EL (cell line): ENCODE data around the gene FCRL4.
A peak's percentile ranks its signal among the peaks of the same experiment; 100 is the strongest.

Experiments
- DNase-seq: peaks from one replicate; pipeline ENCODE4 v3.0.0-alpha.2; 2016

The FCRL4 gene

DNA sequence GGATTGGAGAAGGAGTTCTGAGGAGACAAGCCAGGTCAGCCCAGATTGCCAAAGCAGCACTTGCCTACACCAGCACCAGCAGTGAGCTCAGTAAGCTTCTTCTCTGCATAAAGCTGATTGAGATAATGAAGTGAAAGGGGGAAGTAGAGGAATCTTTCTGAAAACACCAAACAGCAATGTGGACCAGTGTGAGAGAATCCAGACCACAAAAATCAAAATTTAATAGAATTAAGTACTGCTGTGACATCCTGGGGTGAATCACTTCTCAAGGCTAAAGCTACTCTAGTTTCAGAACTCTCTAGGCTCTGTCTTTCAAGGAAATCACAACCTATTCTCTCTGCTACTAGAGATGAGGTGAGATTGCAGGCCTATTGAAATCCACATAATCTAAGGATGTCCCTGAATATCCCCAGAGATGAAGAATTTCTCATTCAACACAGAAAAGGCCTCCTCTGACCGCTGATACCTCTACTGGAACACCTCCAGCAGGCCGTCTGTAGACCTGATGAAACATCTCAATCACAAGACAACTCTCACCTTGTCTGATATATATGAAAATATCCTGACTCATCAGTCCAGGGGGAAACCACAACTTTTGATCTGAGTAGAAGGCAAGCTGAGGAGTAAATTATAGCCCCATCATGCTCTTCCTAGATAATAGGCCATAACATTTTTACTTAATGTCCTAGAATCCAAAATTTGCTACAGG, at the start of gene FCRL4:
TSS of gene FCRL4 (minus strand) at position 127 of the 709 bp plus-strand sequence. CDS start 141 bp downstream, outside the sequence.
- DNase-seq, result no peak

DNA sequence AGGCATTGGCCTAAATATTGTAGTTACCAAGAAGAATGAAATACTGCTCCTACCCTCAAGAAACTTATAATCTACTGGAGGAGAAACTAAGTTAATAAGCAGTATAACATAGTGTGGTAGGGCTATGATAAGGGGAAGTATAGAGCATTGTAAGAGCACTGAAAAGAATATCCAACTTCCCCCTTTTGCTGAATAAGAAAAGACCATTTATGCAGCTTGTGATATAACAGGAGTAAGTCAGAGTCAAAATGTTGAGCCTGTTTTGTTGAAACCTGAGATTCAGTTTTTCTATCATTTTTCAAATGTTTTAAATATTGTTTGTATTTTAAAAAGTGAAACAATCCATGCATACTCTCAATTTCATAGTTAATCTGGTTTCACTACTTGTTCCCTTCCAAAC, 48.3 kb upstream of the FCRL4 start:
- no peak for DNase-seq

DNA sequence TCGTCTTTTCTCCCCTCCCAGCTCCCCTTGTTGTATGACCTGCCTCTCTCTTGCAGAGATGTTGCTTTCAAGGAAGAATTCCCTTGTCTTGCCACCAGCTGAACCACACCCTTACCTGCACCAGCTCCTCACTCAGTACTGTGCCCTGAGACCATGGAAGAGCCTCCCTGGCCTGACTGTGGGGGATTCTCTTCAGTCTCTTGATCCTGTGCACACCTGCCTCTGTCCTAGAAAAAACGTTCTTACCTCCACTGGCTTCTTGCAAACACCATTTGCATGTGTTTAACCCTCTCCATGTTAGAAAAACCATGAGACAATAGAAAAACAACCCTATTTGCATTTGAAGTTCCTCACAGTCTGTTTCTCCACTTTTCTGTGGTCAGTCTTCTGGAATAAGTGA, 43.3 kb upstream of the FCRL4 start:
- no peak for DNase-seq

DNA sequence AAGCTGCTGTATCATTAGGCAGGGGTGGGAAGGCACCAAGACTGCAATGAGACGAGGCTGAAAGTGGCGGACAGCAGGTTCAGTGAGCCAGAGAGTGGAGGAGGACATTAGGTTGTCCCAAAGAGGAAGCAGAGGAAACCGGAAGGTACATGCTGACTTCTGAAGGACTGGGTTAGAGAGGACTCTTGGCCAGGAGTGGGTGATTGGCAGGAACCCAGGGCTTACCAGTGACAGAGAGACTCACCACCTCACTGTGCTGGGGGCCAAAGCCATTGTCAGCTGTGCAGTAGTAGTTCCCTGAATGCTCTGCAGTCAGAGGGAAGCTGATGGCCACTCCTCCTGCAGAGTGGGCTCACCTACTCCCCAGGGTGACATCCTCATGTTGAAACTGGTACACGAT, 41.9 kb upstream of the FCRL4 start:
- no peak for DNase-seq

DNA sequence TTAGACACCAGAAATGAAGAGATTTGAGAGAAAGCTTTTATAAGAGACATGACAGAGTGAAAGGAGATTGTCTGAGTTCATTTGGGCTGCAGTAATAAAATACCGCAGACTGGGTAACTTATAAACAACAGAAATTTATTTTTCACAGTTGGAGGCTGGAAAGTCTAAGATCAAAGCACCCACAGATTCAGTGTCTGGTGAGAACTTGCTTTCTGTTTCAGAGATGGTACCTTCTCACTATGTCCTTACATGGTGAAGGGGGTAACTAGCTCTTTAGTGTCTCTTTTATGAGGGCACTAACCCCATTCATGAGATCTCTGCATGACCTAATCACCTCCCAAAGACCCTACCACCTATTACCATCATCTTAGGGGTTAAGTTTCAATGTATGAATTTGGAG, 30.9 kb upstream of the FCRL4 start:
- no peak for DNase-seq

DNA sequence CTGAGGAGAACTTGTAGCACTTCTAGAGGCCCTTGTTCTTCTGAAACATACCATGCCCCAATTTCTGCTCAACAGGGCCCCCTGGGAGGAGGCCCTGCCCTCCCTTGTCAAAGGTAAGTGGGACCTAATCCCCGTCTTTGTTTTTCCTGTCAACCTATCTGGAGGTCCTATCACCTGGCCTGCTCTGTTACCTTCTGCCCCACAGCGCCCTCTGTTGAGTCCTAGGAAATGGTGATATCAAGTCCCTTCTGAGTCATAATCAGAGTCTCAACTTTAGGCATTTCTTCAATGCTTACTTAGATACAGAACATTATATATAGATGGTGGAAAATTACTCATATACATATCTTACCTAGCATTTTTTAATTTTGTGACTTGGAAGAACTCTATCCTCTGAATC, 28.2 kb upstream of the FCRL4 start:
- DNase-seq, result no peak

DNA sequence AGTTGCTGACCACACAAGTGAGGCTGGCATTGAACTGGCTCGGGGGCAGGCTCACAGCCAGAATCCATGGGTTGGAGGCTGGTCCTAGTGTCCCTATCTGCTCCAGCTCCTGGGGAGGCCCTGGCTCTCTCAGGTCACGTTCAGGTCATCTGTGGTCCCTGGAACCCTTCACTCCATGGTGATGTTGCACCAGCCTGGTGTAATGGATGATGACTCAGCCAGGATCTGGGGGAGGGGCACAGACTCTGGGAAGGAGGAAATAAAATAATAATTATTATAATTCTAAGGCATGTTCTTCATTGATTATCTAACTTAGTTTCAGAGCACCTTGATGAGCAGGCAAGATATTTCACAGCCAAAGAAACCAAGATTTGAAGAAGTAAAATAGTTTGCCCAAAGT, 26.6 kb upstream of the FCRL4 start:
- DNase-seq, result no peak

DNA sequence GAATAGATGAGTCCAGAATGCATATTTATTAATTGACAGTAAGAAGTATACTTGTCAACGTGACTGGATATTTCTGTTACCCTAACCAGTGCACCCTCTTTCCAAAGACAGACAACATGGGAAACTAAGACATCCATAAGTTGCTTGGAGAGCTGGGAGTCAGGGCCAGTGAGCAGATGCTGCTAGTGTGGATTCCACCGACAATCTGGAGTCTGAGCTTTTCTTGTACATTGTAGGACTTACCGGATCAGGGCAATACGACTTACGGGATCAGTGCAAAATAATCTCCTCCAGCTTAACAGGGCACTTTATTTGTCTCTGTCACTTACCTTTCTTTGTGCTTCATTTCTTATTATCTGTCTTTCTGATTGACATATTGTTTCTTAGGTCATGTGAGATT, 24.6 kb upstream of the FCRL4 start:
- no peak for DNase-seq

DNA sequence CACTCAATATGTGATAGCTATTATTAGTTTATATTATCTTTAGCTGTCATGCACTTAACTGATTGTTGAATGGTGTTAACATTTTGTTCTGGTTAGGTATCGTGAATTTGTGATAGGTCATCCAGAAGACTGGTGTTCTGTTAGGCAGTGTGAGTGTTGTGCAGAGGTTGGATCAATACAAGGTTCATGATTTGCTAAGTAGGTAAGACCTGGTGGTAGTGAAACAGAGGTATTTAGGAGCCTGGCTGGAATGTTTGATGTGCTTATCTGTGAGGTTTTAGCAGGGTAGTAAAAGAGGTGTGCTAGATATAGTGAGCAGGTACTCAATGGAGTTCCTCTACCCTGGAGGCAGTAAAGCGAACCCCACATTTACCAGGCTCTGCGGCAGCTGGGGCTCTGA, 20.3 kb upstream of the FCRL4 start:
- DNase-seq, result no peak

DNA sequence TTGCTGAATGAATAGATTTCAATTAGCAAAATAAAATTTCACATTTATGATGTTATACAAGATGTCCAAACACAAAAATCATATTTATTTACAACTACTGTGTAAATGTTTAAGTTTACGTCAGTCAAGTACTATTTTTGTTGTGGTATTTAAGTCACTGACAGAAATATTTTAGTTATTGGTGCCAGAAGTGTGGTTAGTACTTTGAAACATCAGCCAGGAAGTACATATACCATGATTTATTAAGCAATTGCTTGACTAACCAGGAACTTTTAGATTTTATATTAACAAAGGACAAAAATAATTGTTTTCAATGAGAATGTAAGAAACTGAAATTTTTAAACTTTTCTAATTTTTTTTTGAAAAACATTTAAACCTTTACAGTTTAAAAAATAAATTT, 2.4 kb upstream of the FCRL4 start:
- DNase-seq, result no peak

DNA sequence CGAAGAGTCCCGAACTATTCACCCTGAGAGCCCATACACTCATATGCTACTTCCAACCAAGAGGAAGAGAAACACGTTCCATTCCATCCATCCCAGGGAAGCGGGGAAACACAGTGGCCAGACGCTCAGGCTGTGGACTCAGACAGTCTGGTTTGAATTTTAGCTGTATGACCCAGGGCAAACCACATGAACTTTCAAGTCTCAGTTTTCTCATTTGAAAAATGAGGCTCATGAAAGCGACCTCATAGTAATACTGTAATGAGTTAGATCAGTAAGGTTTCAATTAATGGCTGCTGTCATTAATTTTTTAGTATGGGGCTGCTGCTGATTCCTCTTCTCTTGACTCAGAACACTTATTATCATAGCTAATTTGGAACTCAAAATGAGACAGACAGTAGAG, 1.5 kb downstream of the FCRL4 start:
- no peak for DNase-seq

DNA sequence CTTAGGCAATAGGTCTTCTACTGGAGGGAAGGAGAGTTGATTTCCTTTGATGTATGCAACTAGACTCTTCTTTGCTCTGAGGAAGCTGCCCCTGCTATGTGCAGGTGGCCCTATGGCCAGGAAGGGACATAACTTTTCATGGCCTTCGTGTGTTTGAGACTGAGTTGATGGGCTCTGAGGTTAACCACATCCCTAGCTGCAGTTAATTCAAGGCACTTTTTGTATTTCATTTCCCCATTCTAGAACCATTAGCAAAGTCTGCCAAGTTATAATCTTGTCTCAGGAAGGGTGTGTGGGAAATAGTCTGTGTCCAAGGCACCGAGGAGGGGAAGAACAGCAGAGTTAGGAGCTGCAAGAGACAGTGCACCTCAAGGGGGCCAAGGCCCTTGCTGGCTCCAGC, 2.5 kb downstream of the FCRL4 start:
- DNase-seq, result no peak

DNA sequence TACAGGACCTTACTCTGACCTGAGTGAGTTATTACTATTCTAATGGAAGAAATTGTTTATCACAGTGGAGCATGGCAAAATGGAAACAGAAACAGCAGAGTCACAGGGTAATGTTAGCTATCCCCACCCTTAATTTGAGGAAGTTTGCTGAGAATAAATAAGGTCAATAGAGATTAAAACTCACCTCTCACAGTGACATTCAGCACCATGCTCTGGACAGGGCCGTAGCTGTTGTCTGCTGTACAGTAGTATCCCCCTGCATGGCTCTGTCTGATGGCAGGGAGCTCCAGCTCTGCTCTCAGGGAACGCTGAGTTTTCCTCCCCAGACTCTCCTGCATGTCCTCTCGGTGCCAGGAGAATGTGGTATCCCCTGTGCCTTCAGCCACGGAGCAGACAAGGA, 11.9 kb downstream of the FCRL4 start:
- DNase-seq, result no peak

DNA sequence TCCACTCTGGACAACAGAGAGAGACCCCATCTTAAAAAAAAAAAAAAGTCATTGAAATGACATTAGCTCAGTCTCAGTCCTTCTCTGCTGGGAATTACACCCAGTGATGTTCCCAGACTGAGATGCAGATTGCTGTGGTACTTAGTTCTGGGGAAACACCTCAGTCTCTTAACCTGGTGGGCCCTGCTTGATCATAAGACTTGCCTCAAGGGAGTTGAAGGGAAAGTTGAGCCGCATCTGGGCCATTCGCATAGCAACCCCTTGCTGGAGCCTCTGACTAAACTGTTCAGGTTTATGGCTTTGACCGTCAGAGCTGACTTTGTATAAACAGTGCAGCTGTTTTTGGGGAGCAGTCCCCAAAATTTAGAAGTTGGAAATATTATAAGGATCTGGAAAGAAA, 13.4 kb downstream of the FCRL4 start:
- no peak for DNase-seq

DNA sequence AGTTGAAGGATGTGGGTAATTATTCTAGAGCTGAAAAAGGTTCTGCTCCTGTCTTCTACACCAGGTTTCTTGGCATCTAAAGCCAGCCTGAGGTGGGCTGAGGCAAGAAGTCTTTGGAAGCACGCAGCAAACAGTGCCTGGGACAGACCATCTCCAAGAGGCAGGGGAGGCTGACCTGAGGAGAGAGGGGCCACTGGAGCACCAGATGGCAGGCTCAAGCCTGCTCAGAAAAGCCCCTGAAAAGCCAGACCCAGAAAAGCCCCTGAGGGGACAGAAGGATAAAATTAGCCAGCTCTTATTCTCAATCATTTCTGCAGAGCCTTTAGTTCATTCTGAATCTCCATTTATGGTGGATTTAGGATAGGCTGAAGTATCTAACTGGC, 17.1 kb downstream of the FCRL4 start:
- no peak for DNase-seq

DNA sequence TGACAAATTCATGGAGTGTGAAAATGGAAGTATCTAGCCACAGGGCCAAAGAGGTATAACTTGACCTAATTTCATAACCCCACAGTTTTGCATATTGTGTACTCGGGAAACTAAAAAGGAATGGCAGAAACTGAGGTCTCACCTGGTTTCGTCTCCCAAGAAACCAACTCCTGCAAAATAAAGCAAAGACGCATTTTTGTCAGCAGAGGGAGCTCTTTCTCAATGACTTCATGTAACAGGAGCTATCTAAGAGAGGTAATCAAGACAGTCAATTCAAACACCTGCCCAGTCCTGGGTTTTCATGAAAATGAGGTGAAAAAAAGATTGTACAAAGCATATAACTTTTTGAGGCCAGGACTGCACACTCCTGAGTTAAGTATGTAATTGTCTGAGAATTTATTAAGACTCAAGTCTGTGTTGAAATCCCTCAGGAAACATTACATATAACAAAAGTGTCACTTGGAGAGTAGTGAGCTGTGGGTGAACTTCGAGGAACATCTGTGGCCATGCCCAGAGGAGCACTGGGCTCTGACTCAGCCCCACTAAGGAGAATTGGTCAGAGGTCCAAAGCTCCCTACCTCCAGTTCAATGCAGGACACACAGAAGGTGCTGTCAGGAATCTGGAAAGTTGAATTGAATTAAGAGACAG, 17.6 kb downstream of the FCRL4 start:
- peak; percentile 49 for DNase-seq

DNA sequence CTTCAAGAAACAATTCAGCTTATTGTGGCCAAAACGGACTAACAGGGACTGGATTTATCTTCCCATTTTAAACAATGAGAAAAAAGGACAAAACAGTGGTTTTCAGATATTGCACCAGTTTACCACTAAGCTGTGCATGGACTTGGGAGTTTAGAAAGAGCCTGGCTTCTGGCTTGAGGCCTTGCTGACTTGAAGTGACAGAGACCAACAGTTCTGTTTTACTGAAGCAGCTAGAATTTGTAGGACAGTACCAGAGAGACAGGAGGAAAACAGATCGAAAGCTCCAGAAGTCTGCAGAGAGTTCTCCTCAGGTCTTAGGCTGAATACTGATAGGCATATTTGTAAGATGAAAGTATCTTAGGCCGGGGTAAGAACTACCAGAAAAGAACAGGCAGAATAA, 20.5 kb downstream of the FCRL4 start:
- DNase-seq, result no peak

DNA sequence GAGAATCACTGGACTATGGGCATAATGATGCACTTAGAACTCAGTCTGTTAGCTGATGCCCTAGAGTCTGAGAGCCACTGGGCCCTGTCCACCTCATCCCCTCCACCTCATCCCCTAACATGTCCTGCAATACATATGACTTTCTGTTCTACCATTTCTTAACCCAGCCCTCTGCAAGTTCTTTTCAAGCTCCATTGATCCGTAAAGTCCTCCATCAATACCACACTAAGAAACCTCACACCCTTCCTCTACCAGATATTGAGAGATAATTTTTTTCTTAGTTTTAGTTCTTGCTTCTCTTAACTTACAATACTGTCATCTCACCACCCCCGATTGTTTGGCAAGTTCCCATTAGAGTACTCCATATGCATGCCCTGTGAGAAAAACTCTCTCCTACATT, 22.1 kb downstream of the FCRL4 start:
- DNase-seq, result no peak

DNA sequence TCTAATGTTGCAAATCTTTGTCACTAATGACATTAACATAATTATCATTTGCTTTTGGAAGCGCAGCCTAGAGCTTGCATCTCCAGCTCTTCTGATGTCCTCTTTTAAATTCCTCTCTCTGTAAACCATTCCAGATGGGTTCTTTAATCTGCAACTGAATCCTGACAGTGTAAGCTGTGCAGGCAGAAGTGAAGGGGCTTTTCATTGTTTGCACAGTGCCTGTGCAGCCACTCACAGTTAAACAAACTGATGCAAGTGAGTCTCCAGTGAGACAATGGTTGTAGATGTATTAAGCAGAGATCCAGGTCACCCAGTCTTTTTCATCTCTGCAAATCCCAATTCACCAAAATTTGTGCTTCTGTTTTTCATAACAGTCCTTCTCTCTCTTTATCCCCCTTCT, 23.0 kb downstream of the FCRL4 start:
- DNase-seq, result no peak

DNA sequence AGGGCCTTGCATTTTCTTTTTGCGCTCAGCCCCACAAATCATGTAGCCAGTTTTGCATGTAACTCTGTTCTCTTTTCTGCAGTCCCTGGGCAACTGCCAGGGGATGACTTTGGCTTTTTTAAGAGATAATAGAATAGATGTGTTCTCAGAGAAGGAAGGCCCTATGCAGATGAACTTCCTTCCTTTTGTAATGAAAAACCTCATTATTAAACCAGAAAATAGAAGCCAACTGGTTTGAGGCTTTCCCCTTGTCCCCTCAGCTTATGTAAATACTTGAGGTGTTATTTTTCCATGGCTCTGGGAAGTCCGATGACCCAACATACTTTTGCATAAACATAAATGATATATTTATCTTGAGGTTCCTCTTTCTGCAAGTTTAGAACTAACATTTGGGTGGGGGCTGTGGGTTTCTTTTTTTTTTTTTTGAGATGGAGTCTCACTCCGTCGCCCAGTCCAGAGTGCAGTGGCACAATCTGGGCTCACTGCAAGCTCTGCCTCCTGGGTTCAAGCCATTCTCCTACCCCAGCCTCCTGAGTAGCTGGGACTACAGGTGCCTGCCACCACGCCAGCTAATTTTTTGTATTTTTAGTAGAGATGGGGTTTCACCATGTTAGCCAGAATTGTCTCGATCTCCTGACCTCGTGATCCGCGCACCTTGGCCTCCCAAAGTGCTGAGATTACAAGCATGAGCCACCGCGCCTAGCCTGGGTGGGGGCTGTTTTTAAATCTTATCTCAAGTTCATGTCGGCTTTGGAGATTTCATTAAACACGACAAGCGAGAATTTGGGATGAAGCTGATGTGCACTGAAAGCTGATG, 31.2 kb downstream of the FCRL4 start:
- DNase-seq, result no peak

DNA sequence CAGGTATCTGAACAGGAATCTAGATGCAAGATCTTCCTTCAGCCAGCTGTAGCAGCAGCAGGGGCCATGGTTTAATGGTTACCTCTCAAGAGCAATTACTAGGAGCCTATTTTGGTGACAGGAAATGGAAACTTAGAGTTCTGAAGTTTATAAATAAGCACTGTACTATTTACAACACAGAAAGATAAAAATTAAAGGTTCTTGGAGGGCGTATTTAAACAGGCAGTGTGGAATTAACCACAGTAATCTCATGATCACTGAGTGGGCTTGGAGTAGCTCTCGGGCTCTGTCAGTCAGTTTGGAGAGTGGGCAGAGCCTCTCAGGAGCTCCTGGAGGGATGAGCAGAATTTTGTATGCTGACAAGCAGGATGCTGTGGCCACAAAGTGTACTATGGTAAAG, 35.4 kb downstream of the FCRL4 start:
- no peak for DNase-seq

DNA sequence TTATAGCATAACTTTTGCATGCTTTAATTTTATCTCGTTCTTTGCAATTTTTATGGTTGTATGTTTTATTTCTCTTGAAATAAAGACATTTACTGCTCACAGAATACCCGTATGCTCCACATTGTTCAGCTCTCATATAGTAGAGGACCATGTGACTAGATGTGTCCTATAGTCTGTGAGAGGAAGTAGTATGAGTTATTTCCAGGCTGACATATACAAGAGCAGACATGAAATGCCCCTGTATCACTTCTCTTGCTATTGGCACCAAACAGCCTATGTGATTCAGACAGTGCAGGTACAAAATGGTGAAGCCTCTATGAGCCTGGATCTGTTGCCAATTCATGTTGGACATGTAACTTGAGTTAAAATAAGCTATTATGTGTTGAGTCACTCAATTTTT, 39.8 kb downstream of the FCRL4 start:
- DNase-seq, result no peak

DNA sequence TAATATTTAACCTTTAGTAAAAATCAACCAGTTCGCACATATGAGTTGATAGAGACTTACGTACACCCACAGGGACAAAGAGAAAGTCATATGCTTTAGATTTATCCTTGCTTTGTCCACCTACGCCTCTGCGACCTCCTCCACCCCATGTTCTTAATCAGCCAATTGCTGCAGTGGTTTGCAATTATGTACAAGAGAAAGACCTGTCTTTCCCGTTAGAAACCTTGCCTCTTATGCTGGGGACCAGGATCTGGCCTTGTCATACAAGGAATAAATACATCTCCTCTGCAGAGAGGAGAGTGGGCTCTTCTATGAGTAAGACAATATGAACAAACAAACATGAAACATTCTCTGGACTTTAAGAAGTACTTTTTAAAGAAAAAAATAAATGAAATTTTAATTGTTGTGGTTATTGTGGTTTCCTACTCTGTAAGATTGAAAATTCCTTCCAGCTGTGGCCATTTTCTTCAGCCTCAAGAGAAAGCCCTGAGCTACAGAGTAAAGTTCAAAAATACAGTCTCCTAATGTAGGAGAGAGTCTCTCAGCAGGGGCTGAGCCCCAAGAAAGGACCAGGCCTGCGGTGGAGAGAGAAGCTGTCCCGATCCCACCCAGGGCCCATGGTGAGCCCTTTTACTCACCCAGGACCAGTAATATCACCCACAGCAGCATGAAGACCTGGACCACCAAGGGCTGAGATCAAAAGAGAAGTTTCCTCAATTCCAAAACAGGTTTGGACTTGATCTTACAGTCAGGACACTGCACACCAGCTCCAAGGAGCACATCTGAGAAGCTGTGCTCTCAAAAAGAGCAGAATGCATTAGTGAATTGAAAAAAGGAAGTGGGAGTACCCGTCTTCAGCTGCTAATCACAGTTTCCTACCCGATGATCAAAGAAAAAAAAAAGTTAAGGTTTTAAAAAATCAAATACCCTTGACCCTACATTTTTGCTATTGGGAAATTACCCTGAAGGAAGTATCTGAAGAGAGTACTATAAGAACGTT, 45.9 kb downstream of the FCRL4 start, which contains the start of gene FCRL5:
TSS of gene FCRL5 (minus strand) at position 822 of the 1,000 bp plus-strand sequence. CDS start at position 669, 153 bp downstream.
- DNase-seq, result no peak
